DND-41 (cell line): ENCODE results near the gene ZNF330.

Experiments
- ATAC-seq: fragments of 200-7000 bp; cut with Tn5 transposase; 3 replicates; pipeline ENCODE4 v1.9.1; 2021; ENCODE audit warnings: low read depth; ENCODE audit not compliant: insufficient read depth
- DNase-seq: peaks from one replicate; pipeline ENCODE4 v3.0.0-alpha.2; 2020
- H2AFZ ChIP-seq: 2 replicates; pipeline ENCODE4 v1.6.0; 2012; ENCODE audit warnings: low read depth, low read length
- H3K27ac ChIP-seq: 2 replicates; pipeline ENCODE4 v1.5.1; 2012; ENCODE audit warnings: low read length, inconsistent platforms
- H3K27me3 ChIP-seq: fragments of 200-600 bp; sonication (generic); 2 replicates; pipeline ENCODE4 v1.6.0; 2012; ENCODE audit warnings: low read length, mild to moderate bottlenecking, inconsistent platforms; ENCODE audit not compliant: insufficient read depth, poor library complexity
- H3K36me3 ChIP-seq: 2 replicates; pipeline ENCODE4 v1.5.1; 2012; ENCODE audit warnings: low read length, inconsistent platforms; ENCODE audit not compliant: insufficient read depth
- H3K4me1 ChIP-seq: 2 replicates; pipeline ENCODE4 v1.5.1; 2012; ENCODE audit warnings: mild to moderate bottlenecking, low read length; ENCODE audit not compliant: insufficient read depth
- H3K4me2 ChIP-seq: 2 replicates; pipeline ENCODE4 v1.6.0; 2012; ENCODE audit warnings: mild to moderate bottlenecking, moderate library complexity, low read length, inconsistent platforms; ENCODE audit not compliant: insufficient read depth
- H3K4me3 ChIP-seq, 2 experiments: fragments of 200-600 bp in 1 of 2; shearing (Covaris generic) in 1 of 2; 2 replicates each; pipeline ENCODE4 v1.5.1; 2012 to 2016; ENCODE audit warnings: inconsistent platforms in 2 of 2, low read length in 2 of 2, mild to moderate bottlenecking in 2 of 2, low read depth in 1 of 2, moderate library complexity in 1 of 2
- H3K79me2 ChIP-seq: 2 replicates; pipeline ENCODE4 v1.6.0; 2012; ENCODE audit warnings: low read length, inconsistent platforms; ENCODE audit not compliant: insufficient read depth
- H3K9ac ChIP-seq: 2 replicates; pipeline ENCODE4 v1.6.0; 2012; ENCODE audit warnings: low read depth, mild to moderate bottlenecking, inconsistent platforms, low read length, moderate library complexity
- H3K9me3 ChIP-seq: 2 replicates; pipeline ENCODE4 v1.5.1; 2012; ENCODE audit warnings: low read length, moderate library complexity, mild to moderate bottlenecking, inconsistent platforms; ENCODE audit not compliant: insufficient read depth, severe bottlenecking
- H4K20me1 ChIP-seq: 2 replicates; pipeline ENCODE4 v1.6.0; 2012; ENCODE audit warnings: low read length; ENCODE audit not compliant: insufficient read depth
- EZH2 ChIP-seq: IDR thresholded peaks from 3 replicates; pipeline ENCODE4 v1.6.1; 2012; ENCODE audit warnings: borderline replicate concordance, low read depth, mild to moderate bottlenecking, moderate library complexity, low read length, inconsistent platforms; ENCODE audit not compliant: severe bottlenecking
- TF ChIP-seq, protein P1 (sequence below): IDR thresholded peaks from 2 replicates; pipeline ENCODE4 v1.5.1; 2012; ENCODE audit warnings: borderline replicate concordance, low read length, moderate library complexity, mild to moderate bottlenecking; ENCODE audit not compliant: poor library complexity, severe bottlenecking; ENCODE audit errors: extremely low read depth

ZNF330 gene

DNA sequence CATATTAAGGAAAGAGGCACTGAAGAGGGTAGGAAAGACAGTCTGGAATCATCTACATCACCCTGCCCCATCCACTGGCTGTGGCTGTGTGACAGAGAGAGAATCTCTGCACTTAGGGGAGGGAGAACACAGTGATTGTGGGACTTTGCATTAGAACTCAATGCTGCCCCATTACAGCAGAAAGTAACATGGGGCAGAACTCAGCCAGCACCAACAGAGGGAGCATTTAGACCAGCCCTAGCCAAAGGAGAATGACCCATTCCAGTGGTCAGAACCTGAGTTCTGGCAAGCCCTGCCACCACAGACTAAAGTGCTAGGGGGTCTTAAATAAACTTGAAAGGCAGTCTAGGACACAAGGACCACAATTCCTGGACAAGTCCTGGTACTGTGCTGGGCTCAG lies 37.9 kb downstream of the ZNF330 start:
- no peak overlapping the region for H3K4me2 ChIP-seq
- ATAC-seq (no peak), DNase-seq (no peak)
- no peaks in the 10 kb centered on the region for H3K9me3 ChIP-seq
- TF ChIP-seq EZH2 = no peak
- TF ChIP-seq, protein P1, sequence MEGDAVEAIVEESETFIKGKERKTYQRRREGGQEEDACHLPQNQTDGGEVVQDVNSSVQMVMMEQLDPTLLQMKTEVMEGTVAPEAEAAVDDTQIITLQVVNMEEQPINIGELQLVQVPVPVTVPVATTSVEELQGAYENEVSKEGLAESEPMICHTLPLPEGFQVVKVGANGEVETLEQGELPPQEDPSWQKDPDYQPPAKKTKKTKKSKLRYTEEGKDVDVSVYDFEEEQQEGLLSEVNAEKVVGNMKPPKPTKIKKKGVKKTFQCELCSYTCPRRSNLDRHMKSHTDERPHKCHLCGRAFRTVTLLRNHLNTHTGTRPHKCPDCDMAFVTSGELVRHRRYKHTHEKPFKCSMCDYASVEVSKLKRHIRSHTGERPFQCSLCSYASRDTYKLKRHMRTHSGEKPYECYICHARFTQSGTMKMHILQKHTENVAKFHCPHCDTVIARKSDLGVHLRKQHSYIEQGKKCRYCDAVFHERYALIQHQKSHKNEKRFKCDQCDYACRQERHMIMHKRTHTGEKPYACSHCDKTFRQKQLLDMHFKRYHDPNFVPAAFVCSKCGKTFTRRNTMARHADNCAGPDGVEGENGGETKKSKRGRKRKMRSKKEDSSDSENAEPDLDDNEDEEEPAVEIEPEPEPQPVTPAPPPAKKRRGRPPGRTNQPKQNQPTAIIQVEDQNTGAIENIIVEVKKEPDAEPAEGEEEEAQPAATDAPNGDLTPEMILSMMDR = no peak
- H3K27ac ChIP-seq = no peak overlapping the region
- no peak overlapping the region for H3K9ac ChIP-seq
- no peak overlapping the region for H2AFZ ChIP-seq
- H3K27me3 ChIP-seq = no peaks in the 10 kb centered on the region
- H3K4me3 ChIP-seq = no peak overlapping the region
- no peaks in the 10 kb centered on the region for H4K20me1 ChIP-seq
- H3K36me3 ChIP-seq = no peaks in the 10 kb centered on the region
- no peaks in the 10 kb centered on the region for H3K79me2 ChIP-seq
- no peaks in the 10 kb centered on the region for H3K4me1 ChIP-seq

DNA sequence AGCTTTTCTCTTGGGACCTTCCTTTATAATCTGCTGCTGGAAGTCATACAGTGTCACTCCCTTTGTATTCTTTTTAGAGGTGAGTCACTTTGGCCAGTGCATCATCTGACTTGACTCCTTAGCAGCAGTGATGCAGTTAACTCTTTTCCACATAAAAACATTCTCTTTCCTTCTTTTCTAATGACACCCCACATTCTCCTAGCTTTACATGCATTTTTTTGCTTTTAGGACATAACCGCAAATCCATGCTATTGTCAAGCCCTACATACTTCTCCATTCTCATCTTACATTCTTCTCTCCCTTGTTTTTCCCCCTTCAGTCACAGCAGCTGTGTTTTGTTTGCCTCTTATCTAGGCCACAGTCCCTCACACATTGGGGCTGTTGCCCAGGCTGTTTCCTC lies 55.1 kb downstream of the ZNF330 start:
- no peak for ATAC-seq
- H3K27me3 ChIP-seq = no peaks in the 10 kb centered on the region
- no peak for DNase-seq

DNA sequence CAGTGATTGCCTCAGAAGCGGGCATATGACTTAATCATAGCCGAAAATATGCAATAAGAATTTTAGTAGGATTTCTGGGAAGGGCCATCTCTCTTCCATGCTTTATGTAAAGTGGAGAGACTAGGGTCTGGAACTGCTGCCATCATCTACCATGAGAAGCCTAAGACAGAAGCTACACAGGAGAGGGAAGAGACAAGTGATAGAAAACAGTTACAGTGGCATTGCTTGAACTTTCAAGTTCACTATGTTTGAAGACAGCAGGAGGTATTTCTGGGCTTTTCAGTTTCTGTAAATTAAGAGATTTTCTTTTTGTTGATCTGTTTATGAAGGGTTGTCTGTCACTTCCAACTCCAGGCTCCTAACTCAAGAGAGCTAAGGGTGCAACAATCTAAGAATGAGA lies 62.5 kb downstream of the ZNF330 start:
- Histone ChIP-seq H3K36me3 (no peaks in the 10 kb centered on the region), H3K4me2 (no peak overlapping the region), H3K27me3 (no peaks in the 10 kb centered on the region), H3K9me3 (no peaks in the 10 kb centered on the region), H2AFZ (no peak overlapping the region), H3K4me3 (no peak overlapping the region), H3K4me1 (no peaks in the 10 kb centered on the region), H3K9ac (no peak overlapping the region), H3K79me2 (no peaks in the 10 kb centered on the region), H3K27ac (no peak overlapping the region), H4K20me1 (no peaks in the 10 kb centered on the region)
- TF ChIP-seq, protein P1 = no peak
- TF ChIP-seq EZH2 = no peak
- DNase-seq = no peak
- no peak for ATAC-seq

More for the DNA sequence above, 55.1 kb downstream of the ZNF330 start:
- Histone ChIP-seq H3K79me2 (no peaks in the 10 kb centered on the region), H3K4me1 (no peaks in the 10 kb centered on the region), H3K4me3 (no peak overlapping the region), H2AFZ (no peak overlapping the region), H3K27ac (no peak overlapping the region), H3K9me3 (no peaks in the 10 kb centered on the region), H3K4me2 (no peak overlapping the region), H3K36me3 (no peaks in the 10 kb centered on the region), H4K20me1 (no peaks in the 10 kb centered on the region), H3K9ac (no peak overlapping the region)
- TF ChIP-seq, protein P1 = no peak
- no peak for TF ChIP-seq EZH2

DNA sequence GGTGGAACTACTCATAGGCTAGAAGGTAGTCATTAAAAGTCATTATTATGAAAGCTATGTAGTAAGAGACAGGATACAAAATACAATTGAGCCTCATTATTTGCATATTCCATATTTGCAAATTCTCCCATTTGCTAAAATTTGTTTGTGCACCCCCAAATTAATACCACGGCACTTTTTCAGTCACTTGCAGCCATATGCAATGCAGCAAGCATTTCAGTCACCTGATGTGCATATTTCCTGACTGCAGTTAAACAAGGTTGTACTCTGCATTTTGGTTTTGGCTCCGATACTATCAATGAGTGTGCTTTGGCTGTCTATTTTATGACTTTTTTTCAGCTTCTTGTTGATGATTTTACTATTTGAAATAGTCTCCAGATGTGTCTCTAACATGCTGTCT lies 62.9 kb downstream of the ZNF330 start:
- H3K79me2 ChIP-seq = no peaks in the 10 kb centered on the region
- no peak overlapping the region for H3K27ac ChIP-seq
- H3K4me2 ChIP-seq = no peak overlapping the region
- no peak for DNase-seq
- TF ChIP-seq, protein P1 = no peak
- TF ChIP-seq EZH2 = no peak
- H3K4me1 ChIP-seq = no peaks in the 10 kb centered on the region
- H4K20me1 ChIP-seq = no peaks in the 10 kb centered on the region
- no peak overlapping the region for H3K4me3 ChIP-seq
- no peaks in the 10 kb centered on the region for H3K27me3 ChIP-seq
- no peak for ATAC-seq
- H3K9me3 ChIP-seq = no peaks in the 10 kb centered on the region
- H3K9ac ChIP-seq = no peak overlapping the region
- H2AFZ ChIP-seq = no peak overlapping the region
- no peaks in the 10 kb centered on the region for H3K36me3 ChIP-seq
